CD4-positive, alpha-beta T cell treated with Interleukin-12 subunit alpha and Interleukin-12 subunit beta, for 1 hour (primary cell): ENCODE data around the gene HYI.
"Not testable (repeated sequence)": the region's sequence is repeated elsewhere in the genome, so short reads cannot be mapped to it uniquely, and the experiment has no call there.

Experiments used
- DNase-seq: peaks from one replicate; pipeline ENCODE4 v3.0.0-alpha.2; 2020

HYI gene

GRCh38 chr1:43453442-43454269, at the start of gene HYI:
TSS of gene HYI (minus strand) at chr1:43453931. CDS start at chr1:43453793, 138 bp downstream.
- DNase-seq = peak; percentile 69

GRCh38 chr1:43501806-43502205, 48.1 kb upstream of the HYI start:
- not testable (repeated sequence) for DNase-seq

GRCh38 chr1:43499898-43500297, 46.2 kb upstream of the HYI start:
- no peak for DNase-seq

- no peak for DNase-seq
Measured at GRCh38 chr1:43495204-43495603, 41.5 kb upstream of the HYI start.

GRCh38 chr1:43493661-43494450, 40.1 kb upstream of the HYI start:
- DNase-seq = no peak

GRCh38 chr1:43492826-43493225, 39.1 kb upstream of the HYI start:
- DNase-seq = no peak

GRCh38 chr1:43491061-43491460, 37.3 kb upstream of the HYI start:
- DNase-seq = no peak

- no peak for DNase-seq
Measured at GRCh38 chr1:43488165-43488564, 34.4 kb upstream of the HYI start.

- DNase-seq = no peak
Measured at GRCh38 chr1:43484367-43484766, 30.6 kb upstream of the HYI start.

- no peak for DNase-seq
Measured at GRCh38 chr1:43482215-43482614, 28.5 kb upstream of the HYI start.

GRCh38 chr1:43481491-43481890, 27.8 kb upstream of the HYI start:
- no peak for DNase-seq

GRCh38 chr1:43479414-43479813, 25.7 kb upstream of the HYI start:
- DNase-seq = no peak

GRCh38 chr1:43477716-43478115, 24.0 kb upstream of the HYI start:
- no peak for DNase-seq

GRCh38 chr1:43475611-43476401, 22.1 kb upstream of the HYI start:
- DNase-seq = not testable (repeated sequence)

- no peak for DNase-seq
Measured at GRCh38 chr1:43473463-43473862, 19.7 kb upstream of the HYI start.

GRCh38 chr1:43472463-43473151, 18.9 kb upstream of the HYI start:
- DNase-seq = not testable (repeated sequence)

- no peak for DNase-seq
Measured at GRCh38 chr1:43472087-43472462, 18.3 kb upstream of the HYI start.

- no peak for DNase-seq
Measured at GRCh38 chr1:43469932-43470331, 16.2 kb upstream of the HYI start.

GRCh38 chr1:43468414-43468813, 14.7 kb upstream of the HYI start:
- no peak for DNase-seq

GRCh38 chr1:43466403-43466802, 12.7 kb upstream of the HYI start:
- no peak for DNase-seq

- no peak for DNase-seq
Measured at GRCh38 chr1:43465505-43466067, 11.9 kb upstream of the HYI start.
